K562 (cell line): Measurements from ENCODE around the gene RNF11. TPM values are rescaled to one million over a fixed set of nuclear protein-coding genes. Genes with fewer than 3 reads are reported as not detected.
A peak's percentile ranks its signal among the peaks of the same experiment; 100 is the strongest.

Experiments
- ARID2 ChIP-seq: fragments of 450-650 bp; IDR thresholded peaks from 2 replicates; pipeline ENCODE4 v1.6.1; 2017; ENCODE audit warnings: antibody characterized with exemption, mild to moderate bottlenecking
- CBX5 ChIP-seq: IDR thresholded peaks from 2 replicates; pipeline ENCODE4 v1.6.1; 2014; ENCODE audit warnings: low read depth, borderline replicate concordance
- CXXC5 ChIP-seq: fragments of 250-450 bp; sonication (Bioruptor Pico); IDR thresholded peaks from 2 replicates; pipeline ENCODE4 v1.8.0; 2022; ENCODE audit warnings: inconsistent platforms, mild to moderate bottlenecking, moderate library complexity
- ETV6 ChIP-seq, 3 experiments: fragments of 150-350 bp in 1 of 3; sonication (generic) in 1 of 3; formaldehyde crosslinking in 1 of 3; IDR thresholded peaks; 2 replicates each; pipeline versions ENCODE4 v1.6.1 to v1.8.0; 2014 to 2022; ENCODE audit warnings: borderline replicate concordance in 2 of 3, low read depth in 2 of 3, antibody characterized with exemption in 1 of 3, low read length in 1 of 3, mild to moderate bottlenecking in 1 of 3, missing genetic modification reagents in 1 of 3
- FOXJ2 ChIP-seq: fragments of 200-800 bp; sonication (Bioruptor generic); IDR thresholded peaks from 2 replicates; pipeline ENCODE4 v1.6.1; 2016; ENCODE audit warnings: missing genetic modification characterization, missing compliant biosample characterization
- HNRNPL ChIP-seq: fragments of 200-400 bp; formaldehyde crosslinking; IDR thresholded peaks from 2 replicates; pipeline ENCODE4 v1.6.1; 2017; ENCODE audit warnings: low read depth, mild to moderate bottlenecking, low read length
- KAT7 ChIP-seq: sonication (generic); formaldehyde crosslinking; IDR thresholded peaks from 2 replicates; pipeline ENCODE4 v1.8.0; 2022; ENCODE audit warnings: missing genetic modification reagents, mild to moderate bottlenecking, borderline replicate concordance
- PTTG1 ChIP-seq: fragments of 450-650 bp; IDR thresholded peaks from 2 replicates; pipeline ENCODE4 v1.6.1; 2016; ENCODE audit warnings: low read depth, mild to moderate bottlenecking, missing genetic modification characterization, missing compliant biosample characterization
- RFX5 ChIP-seq: IDR thresholded peaks from 2 replicates; pipeline ENCODE4 v1.6.1; 2011; ENCODE audit warnings: low read depth, mild to moderate bottlenecking, improper control_type of control experiment, low read length
- SMARCE1 ChIP-seq: fragments of 450-650 bp; IDR thresholded peaks from 2 replicates; pipeline ENCODE4 v1.7.1; 2016; ENCODE audit warnings: mild to moderate bottlenecking
- TAF1 ChIP-seq: IDR thresholded peaks from 2 replicates; pipeline ENCODE4 v1.6.1; 2011; ENCODE audit warnings: mild to moderate bottlenecking, low read length, moderate library complexity; ENCODE audit not compliant: insufficient read depth, control insufficient read depth, severe bottlenecking; ENCODE audit errors: extremely low read depth
- TRIM25 ChIP-seq: fragments of 450-650 bp; IDR thresholded peaks from 2 replicates; pipeline ENCODE4 v1.7.0; 2016; ENCODE audit warnings: borderline replicate concordance
- ZNF445 ChIP-seq: fragments of 250-450 bp; sonication (Bioruptor Pico); IDR thresholded peaks from 2 replicates; pipeline ENCODE4 v1.4.0; 2020; ENCODE audit warnings: low read depth, mild to moderate bottlenecking, moderate library complexity
- ZNF518B ChIP-seq: fragments of 250-450 bp; sonication (Bioruptor Pico); IDR thresholded peaks from 2 replicates; pipeline ENCODE4 v1.5.0; 2021; ENCODE audit warnings: mild to moderate bottlenecking, moderate library complexity
- polyA plus RNA-seq, 8 experiments: library from polyadenylated mRNA; depleted of rRNA in 4 of 8; stranded (reverse) in 5 of 8; unstranded in 3 of 8; fragments of >200 nt; fragmentation: Nextera tagmentation in 2 of 8; fragmentation: Illumina TruSeq in 1 of 8; extraction: Ambion mirVana in 2 of 8; extraction: Trizol in 1 of 8; gene quantifications; 2 replicates each; pipeline versions ENCODE4 v1.2.1 to v1.2.3, GENCODE V29; 2011 to 2014; ENCODE audit warnings: inconsistent platforms in 1 of 8, missing spikeins in 1 of 8
- total RNA-seq, 7 experiments: library from RNA; depleted of rRNA in 6 of 7; stranded (reverse); fragments of >200 nt in 6 of 7; fragmentation: Illumina TruSeq in 2 of 7; extraction: Trizol in 2 of 7; gene quantifications; 2 replicates each; pipeline versions ENCODE4 v1.2.1 to v1.2.3, GENCODE V29; 2011 to 2021; ENCODE audit warnings: low replicate concordance in 1 of 7
- TF ChIP-seq, protein P1 (sequence below): fragments of 250-450 bp; sonication (Bioruptor Pico); IDR thresholded peaks from 2 replicates; pipeline ENCODE4 v1.5.0; 2021
- TF ChIP-seq, protein P2 (sequence below): fragments of 450-650 bp; conservative IDR thresholded peaks from 2 replicates; pipeline ENCODE4 v1.6.1; 2016; ENCODE audit warnings: missing genetic modification characterization, low read depth, mild to moderate bottlenecking, missing compliant biosample characterization, moderate library complexity
- TF ChIP-seq, protein P3 (sequence below): fragments of 250-450 bp; sonication (Bioruptor Pico); IDR thresholded peaks from 2 replicates; pipeline ENCODE4 v1.8.0; 2021; ENCODE audit warnings: moderate library complexity, mild to moderate bottlenecking, inconsistent platforms

RNF11 gene
- total and polyA plus RNA-seq, 9 of the 15 experiments (the other 6 are each of a cell fraction or from before 2014, with no cell fraction given), result 5.7 to 34.3 (median 23.1) TPM

- no peak for TF ChIP-seq CBX5
- no peak for TF ChIP-seq HNRNPL
- peak; percentile 58; the same call in 1 of the 2 replicates for TF ChIP-seq KAT7 (CRISPR knock-in tag)
- TF ChIP-seq, protein P1, sequence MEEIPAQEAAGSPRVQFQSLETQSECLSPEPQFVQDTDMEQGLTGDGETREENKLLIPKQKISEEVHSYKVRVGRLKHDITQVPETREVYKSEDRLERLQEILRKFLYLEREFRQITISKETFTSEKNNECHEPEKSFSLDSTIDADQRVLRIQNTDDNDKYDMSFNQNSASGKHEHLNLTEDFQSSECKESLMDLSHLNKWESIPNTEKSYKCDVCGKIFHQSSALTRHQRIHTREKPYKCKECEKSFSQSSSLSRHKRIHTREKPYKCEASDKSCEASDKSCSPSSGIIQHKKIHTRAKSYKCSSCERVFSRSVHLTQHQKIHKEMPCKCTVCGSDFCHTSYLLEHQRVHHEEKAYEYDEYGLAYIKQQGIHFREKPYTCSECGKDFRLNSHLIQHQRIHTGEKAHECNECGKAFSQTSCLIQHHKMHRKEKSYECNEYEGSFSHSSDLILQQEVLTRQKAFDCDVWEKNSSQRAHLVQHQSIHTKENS (CRISPR knock-in tag), result no peak
- TF ChIP-seq PTTG1 (tag), result no peak
- TF ChIP-seq ARID2, result peak; percentile 67; the same call in 1 of the 2 replicates
- no peak for TF ChIP-seq FOXJ2
- no peak for TF ChIP-seq TRIM25
- no peak for TF ChIP-seq ZNF518B
- TF ChIP-seq SMARCE1, result 0 out of 2 replicates have a peak, but pooled peaks have one; percentile 23
- no peak for TF ChIP-seq RFX5
- TF ChIP-seq, protein P2, sequence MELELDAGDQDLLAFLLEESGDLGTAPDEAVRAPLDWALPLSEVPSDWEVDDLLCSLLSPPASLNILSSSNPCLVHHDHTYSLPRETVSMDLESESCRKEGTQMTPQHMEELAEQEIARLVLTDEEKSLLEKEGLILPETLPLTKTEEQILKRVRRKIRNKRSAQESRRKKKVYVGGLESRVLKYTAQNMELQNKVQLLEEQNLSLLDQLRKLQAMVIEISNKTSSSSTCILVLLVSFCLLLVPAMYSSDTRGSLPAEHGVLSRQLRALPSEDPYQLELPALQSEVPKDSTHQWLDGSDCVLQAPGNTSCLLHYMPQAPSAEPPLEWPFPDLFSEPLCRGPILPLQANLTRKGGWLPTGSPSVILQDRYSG (tag), result no peak
- peak; percentile 67 for TF ChIP-seq CXXC5 (CRISPR knock-in tag)
- TF ChIP-seq ETV6 (IDR thresholded peaks at IDR 0.05; ENCODE audit: borderline replicate concordance in 1 of 2, low read depth in 2 of 2, low read length in 1 of 2), result peak; percentile 42 to 59; a peak in 1 of 4 replicates
- TF ChIP-seq ETV6 (CRISPR knock-in tag; IDR thresholded peaks at IDR 0.05; ENCODE audit: borderline replicate concordance), result no peak
- TF ChIP-seq ZNF445 (CRISPR knock-in tag), result no peak
- peak; percentile 13 for TF ChIP-seq TAF1
- TF ChIP-seq, protein P3, sequence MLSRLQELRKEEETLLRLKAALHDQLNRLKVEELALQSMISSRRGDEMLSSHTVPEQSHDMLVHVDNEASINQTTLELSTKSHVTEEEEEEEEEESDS (CRISPR knock-in tag), result no peak
Observed at GRCh38 chr1:51296383-51297357, 60.6 kb downstream of the RNF11 start (continued).
